Spleen (tissue), 7 donors: ENCODE results near the gene CACNA2D4.

Experiments
- CTCF ChIP-seq, 11 experiments: fragments of 200-600 bp in 7 of 11; fragments of 450-650 bp in 4 of 11; sonication (generic) in 4 of 11; IDR thresholded peaks in 8 of 11; conservative IDR thresholded peaks in 3 of 11; 1 replicate in 7 of 11; 2 replicates in 4 of 11; pipeline versions ENCODE4 v1.4.0 to v1.8.0; 2016 to 2021; ENCODE audit warnings: antibody characterized with exemption in 11 of 11, inconsistent platforms in 4 of 11, mild to moderate bottlenecking in 1 of 11
- POLR2A ChIP-seq, 3 donors: fragments of 450-650 bp; IDR thresholded peaks; one replicate each; pipeline ENCODE4 v1.5.1; 2017; ENCODE audit warnings: antibody characterized with exemption in 3 of 3, mild to moderate bottlenecking in 1 of 3
- POLR2AphosphoS5 ChIP-seq, 3 donors: sonication (generic); formaldehyde crosslinking; IDR thresholded peaks; one replicate each; pipeline ENCODE4 v1.5.1; 2017; ENCODE audit warnings: antibody characterized with exemption in 3 of 3
- donor health status: DM: no; HTN: no; CAD: no; lungs with moderate emphysema.
- donor health status: DM: no; HTN: no; CAD: no.
- donor health status: DM: no; HTN: no; CAD: no.

- TF ChIP-seq CTCF (IDR thresholded peaks at IDR 0.05 in 8 of 11, conservative IDR thresholded peaks at IDR 0.05 in 3 of 11) (no peak), POLR2A (IDR thresholded peaks at IDR 0.05) (no peak), POLR2AphosphoS5 (IDR thresholded peaks at IDR 0.05) (no peak)
These were observed 111.2 kb downstream of the CACNA2D4 start for GRCh38 chr12:1807087-1807860.
